GM18868 (cell line): ENCODE data around the gene RBPMS2.

Experiments
- ATAC-seq: cut with Tn5 transposase; IDR thresholded peaks from one replicate; pipeline ENCODE4 v1.9.1; 2021; ENCODE audit warnings: mild to moderate bottlenecking, moderate library complexity; ENCODE audit not compliant: unreplicated experiment

RBPMS2 gene

DNA sequence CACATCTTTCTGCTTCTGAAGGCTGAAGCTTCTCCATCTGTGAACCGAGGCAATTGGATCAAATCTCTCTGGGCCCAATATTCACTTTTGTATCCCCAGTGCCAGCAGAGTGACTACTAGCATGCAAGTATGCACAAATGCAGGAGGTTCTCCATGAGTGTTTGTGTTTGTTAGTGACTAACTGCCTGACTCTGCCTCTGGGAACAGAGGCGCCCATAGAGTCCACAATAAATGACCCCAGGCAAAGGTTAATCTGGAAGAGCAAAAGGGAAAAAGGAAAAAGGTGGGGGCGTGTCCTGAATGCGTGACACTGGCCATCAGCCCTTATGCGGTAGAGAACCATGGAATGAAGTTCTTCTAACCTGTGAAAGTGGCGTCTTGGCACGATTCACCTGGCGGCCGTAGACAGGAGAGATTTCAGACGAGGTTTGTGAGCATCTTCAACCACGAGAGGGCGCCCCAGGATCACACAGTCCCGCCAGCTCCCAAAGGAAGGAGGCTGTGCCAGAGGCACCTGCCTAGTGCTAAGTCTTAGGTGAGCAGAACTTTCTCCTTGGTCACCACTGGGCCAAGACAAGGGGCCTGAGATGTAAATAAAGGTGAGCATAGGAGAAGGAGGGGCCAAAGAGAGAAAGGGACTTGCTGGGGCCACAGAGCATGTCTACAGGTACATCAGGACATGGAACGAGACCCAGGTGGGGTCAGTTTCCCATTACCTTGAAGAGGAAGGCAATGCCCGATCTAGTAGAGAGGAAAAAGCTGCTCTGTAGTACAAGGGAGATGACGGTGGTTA, 44.2 kb downstream of the RBPMS2 start:
- ATAC-seq, result no peak

DNA sequence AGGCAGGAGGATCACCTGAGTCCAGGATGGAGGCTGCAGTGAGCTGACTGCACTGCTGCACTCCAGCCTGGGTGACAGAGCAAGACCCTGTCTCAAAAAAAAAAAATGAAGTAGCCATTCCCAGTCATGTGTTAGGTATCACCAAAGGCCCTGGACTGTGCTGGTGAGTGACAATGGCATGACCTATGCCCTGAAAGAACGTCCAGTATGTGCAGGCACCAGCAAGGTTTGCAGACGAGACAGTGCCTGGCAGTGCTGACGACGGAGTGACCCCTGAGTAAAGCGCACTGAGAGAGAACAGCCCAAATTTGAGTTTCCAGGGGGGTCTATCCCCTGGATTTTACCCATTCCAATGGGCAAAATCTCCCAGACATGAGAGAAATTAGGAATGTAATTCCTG, 45.2 kb downstream of the RBPMS2 start:
- ATAC-seq, result no peak

GRCh38 chr15:64720188-64720587, 55.2 kb downstream of the RBPMS2 start:
- no peak for ATAC-seq

DNA sequence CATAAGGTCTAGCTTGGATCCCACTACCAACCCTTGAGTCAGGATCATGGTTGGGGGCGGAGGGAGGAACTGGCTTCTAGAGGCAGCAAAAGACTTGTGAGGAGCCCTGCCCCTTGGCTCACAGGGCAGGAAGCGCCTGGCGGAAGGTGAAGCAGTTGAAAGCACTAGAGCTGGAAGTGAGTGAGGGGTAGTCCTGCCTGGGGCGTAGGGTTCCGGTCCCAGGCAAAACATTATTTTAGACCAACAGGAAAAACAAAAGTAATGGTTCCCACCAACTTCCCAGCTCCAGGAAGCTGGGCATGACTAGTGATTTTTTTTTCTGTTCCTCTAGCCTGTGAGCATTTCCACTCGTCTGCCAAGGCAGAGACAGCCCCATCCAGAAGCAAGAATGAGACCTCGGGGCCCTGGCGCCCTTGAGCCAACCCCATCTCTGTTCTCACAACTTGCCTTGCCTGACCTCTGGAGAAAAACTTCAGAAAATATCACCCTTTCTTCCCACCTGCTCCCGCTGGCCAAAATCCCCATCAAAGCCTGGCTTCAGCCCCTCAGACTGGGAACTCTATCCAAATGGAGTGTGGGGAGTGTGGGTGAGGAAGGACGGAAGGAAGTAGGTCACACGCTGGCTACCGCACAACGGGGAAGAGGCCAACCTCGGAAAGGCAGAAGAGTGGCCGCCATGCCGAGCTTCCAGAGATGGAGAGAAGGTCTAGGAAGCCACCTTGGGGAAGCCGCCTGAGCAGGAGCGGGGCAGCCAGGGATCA, 57.5 kb downstream of the RBPMS2 start:
- no peak for ATAC-seq

- no peak for ATAC-seq
These were observed 58.3 kb downstream of the RBPMS2 start for GRCh38 chr15:64717130-64717529.

DNA sequence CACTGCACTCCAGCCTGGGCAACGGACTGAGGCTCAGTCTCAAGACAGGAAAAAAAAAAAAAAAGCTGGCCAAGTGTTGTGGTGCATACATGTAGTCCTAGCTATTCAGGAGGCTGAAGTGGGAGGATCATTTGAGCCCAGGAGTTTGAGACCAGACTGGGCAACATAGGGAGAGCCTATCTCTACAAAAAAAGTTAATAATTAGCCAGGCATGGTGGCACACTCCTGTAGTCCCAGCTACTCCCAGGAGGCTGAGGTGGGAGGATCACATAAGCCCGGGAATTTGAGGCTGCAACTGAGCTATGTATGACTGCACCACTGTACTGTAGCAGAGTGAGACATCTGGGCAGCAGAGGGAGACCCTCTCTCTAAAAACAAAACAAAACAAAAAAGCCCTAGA, 58.9 kb downstream of the RBPMS2 start:
- ATAC-seq, result no peak

DNA sequence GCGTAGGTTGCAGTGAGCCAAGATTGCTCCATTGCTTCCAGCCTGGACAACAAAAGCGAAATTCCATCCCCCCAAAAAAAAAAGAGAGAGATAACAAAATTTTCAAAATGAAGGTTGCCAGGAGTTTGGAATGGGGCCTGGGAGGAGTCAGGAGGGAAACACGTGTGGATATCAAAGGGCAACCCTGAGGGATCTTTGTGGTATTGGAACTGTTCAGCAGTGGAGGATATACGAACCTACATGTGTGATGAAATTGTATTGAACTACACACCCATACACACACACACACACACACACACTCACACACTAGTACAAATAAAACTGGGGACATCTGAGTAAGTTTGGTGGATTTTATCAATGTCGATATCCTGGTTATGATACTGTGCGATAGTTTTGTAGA, 61.8 kb downstream of the RBPMS2 start:
- ATAC-seq, result no peak

DNA sequence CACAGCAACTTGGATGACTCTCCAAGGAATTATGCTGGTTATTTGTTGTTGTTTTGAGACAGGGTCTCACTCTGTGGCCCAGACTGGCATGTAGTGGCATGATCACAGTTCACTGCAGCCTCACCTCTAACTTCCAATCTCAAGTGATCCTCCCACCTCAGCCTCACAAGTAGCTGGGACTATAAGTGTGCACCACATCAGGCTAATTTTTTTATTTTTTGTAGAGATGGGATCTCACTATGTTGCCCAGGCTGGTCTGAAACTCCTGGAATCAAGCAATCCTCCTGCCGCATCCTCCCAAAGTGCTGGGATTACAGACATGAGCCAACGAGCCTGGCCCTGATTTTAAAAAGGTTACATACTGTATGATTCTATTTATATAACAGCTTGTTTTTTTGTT, 63.0 kb downstream of the RBPMS2 start:
- ATAC-seq, result no peak

DNA sequence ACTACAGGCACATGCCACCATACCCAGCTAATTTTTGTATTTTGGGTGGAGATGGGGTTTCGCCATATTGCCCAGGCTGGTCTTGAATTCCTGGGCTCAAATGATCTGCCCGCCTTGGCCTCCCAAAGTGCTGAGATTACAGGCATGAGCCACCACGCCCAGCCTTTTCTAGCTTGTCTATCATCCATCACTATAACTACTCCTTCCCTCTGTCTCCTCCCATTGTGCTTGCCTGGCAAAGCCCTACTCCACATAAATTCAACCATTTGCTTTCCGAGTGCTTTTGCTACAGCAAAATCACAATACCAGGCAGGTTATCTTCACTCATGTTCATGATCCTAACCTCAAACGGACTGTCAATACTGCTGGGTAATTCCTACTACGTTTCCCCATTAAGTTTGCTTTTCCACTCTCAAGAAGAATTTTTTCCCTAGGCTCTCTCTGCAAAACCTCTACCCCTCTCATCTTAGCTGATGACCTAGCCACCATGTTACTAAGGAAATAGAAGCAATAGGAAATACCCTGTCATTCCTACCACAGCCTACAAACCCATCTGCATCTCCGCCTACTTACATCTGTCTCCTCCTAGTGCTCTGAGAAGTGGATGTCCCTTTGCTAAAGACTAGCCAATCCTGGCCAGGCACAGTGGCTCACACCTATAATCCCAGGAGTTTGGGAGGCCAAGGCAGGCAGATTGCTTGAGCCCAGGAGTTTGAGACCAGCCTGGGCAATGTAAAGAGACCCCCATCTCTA, 64.5 kb downstream of the RBPMS2 start:
- ATAC-seq, result no peak

- ATAC-seq, result no peak
These were observed 69.1 kb downstream of the RBPMS2 start for GRCh38 chr15:64706011-64706911.

GRCh38 chr15:64705006-64705405, 70.4 kb downstream of the RBPMS2 start:
- ATAC-seq, result no peak

GRCh38 chr15:64703632-64703959, 71.8 kb downstream of the RBPMS2 start:
- no peak for ATAC-seq

DNA sequence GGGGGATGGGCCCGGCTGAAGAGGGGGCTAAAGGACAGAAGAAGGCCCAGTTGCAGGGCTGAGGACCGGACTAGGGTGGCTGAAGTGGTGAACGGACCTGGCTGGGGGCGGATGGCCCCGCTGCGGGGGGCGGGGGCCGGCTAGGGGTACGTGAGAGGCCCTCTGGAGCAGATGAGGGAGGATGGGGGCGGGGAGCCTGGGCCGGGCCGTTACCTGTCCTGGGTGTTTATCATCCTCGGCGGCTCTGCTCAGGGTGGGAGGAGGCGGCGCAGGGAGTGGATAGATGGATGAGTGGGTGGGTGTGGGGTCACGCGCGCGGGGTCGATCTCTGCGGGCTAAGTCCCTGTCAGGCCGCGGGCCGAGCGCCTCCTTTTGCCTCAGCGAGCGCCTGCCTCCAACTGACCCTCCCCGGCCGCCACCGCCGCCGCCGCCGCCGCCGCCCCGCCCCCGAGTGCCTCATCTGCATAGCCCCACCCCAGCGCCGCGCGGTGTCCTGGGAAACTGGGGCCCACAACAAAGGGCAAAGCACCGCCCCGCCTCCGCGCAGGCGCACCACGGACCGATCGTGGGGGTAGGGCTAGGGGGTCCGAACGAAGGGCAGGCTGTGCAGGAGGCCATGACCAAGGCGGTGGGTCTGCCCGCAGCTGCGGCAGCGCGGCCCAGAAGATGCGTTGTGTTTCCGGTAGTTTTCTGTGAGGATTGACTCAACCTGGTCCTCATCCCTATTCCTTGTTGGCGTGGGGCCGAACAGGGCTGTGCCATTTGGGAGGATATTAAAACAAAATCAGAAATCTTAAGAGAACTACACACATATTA, 72.4 kb downstream of the RBPMS2 start:
- ATAC-seq, result peak; percentile 74

DNA sequence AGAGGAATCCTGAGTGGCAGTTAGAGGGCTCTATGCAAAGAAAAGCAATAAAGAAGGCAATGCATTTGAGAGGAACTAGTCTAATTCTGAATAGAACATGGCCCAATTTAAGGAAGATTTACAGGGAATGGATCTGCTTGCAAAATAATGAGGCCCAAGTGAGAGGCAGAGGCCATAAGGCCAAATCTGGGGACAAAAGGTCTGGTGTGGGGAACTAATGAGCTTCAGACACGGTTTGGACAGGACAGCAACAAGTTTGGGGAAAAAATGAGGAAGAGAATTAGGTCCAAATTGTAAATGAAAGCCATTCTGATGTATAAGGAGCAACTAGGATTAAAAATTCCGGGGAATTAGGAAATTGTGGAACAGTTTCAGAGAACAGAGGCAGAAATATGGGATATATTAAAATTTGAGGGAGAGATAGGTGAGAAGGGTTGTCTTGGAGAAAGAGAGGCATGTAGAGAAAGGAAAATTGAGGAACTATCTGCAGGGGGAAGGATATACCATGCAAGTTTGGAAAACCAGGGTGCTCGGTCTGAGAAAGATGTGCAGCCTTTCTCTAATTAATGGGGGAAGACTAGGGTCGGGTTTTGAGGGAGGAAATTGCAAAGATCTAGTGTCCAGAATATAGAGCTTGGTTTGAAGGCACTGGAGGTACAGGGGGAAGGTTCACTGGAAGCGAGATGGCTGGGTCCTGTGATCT, 73.8 kb downstream of the RBPMS2 start:
- ATAC-seq, result no peak

DNA sequence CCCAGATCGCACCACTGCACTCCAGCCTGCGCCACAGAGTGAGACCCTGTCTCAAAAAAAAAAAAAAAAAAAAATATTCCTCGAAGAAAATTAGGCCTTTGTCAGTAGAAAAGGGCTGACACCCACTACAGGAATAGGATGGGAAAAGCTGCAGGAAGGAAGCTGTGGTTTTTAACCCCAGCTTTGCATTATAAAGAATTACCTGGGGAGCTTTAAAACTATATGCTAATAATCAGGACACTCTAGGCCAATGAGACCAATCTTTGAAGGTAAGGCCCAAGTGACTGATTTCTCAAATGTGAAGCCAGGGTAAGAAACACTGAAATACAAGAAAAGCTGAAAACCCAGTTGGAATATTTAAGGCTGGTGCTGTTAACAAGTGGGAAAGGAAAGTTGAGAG, 74.3 kb downstream of the RBPMS2 start:
- ATAC-seq, result no peak

DNA sequence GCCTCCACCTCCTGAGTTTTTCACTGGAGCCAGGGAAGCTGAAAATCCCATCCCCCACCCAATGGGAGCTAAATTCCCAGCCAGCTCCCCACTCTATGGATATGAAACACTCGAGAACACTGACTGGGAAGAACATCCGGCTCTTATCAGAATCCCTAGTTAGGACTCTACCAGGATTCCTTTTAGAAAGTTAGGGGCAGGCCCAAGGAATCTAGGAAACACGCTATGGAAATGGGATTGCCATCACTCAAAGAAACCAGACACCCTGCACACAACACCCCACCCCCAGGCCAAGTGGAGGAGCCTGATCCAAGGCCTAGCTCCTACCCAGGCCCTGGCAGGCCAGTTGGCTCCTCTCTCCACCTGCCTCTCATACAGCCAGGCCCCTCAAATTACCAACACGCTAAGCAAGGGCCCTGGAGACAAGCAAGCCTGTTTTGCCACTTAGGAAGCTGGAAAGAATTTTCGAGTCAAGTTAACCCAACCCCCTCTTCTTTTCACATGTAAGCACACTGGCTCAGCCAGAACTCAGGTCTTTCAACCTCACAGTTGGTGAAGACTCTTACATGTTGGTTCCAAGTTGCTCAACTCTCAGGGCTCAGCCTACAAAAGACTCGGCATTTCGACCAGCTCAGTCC, 75.5 kb downstream of the RBPMS2 start:
- no peak for ATAC-seq

DNA sequence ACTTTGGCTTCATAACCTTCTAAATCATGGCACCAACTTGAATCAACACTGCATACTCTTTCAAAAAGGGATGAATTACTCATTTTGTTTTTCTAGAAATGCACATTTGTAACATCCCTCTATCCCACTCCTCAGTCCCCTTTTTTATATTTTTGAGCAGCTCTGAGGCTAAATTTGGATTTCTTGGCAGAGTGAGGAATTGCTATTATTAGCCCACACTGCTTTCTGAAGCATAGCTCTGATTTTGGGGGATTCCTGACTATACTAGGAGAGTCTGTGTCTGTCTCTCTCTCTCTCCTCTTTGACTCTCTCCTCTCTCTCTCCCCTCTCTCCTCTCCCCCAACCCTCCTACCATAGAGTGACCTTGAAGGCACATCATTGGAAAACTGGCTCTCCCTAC, 76.6 kb downstream of the RBPMS2 start:
- no peak for ATAC-seq

DNA sequence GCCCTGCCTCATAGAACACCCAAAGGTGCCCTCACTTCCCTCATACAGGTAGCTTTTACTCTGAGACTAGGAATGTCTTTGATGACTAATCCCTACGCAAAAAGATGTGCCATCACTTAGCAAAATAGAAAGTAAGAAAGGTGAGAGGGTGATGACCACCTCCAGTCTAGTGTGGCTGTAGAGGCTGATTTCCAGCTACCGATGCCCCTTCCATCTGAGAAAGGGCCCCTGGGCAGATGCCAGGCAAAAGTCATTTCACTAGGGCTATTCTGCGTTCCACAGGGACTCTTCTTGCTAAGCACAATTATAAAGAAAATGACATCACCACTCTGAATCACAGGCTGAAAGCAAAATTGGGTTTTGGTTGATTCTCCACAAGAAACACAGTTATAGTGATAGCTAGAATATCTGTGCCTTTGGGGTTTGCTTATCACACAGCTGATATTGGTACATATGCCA, 77.4 kb downstream of the RBPMS2 start:
- no peak for ATAC-seq

DNA sequence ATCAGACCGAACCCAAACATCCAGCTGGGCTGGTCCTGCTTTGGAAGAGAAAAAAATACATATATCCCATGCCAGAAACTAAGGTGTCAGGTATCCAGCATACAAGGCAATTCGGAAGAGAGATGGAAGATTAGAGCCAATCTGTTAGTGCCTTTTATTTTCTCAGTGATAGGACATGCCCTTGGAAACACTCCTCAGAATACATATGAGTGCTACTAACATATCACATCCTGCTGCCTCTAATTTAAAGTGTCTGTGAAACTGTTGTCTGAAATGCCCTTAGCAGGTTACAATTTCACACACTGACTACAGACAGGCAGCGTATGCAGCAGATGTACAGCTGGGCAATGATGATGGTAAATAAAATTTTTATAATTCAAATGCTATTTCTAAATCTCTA, 78.9 kb downstream of the RBPMS2 start:
- no peak for ATAC-seq
